ENCODE measurements around the gene ADAM10.

DNA sequence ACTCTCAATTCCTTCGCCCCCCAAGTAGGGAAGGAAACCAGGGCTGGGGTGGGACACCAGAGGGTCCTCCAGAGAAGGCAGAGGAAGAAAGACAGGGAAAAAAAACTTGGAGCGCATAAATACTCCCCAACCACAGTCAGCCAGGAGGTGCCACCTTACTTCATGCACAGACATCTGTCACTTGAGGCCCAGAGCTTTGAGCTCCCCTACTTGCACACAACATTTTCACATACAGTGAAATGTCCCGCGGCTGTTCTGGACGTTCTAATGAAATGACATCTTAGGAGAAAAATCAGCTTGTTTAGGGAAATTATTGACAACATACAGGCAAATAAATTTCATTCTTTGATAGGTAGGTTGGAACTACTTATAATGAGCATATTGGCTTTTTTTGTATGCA lies 204.8 kb downstream of the ADAM10 start:
- TF ChIP-seq, protein P1, sequence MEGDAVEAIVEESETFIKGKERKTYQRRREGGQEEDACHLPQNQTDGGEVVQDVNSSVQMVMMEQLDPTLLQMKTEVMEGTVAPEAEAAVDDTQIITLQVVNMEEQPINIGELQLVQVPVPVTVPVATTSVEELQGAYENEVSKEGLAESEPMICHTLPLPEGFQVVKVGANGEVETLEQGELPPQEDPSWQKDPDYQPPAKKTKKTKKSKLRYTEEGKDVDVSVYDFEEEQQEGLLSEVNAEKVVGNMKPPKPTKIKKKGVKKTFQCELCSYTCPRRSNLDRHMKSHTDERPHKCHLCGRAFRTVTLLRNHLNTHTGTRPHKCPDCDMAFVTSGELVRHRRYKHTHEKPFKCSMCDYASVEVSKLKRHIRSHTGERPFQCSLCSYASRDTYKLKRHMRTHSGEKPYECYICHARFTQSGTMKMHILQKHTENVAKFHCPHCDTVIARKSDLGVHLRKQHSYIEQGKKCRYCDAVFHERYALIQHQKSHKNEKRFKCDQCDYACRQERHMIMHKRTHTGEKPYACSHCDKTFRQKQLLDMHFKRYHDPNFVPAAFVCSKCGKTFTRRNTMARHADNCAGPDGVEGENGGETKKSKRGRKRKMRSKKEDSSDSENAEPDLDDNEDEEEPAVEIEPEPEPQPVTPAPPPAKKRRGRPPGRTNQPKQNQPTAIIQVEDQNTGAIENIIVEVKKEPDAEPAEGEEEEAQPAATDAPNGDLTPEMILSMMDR (conservative IDR thresholded peaks at IDR 0.05; ENCODE audit: low read depth, low read length): no peak
- TF ChIP-seq EZH2 (IDR thresholded peaks at IDR 0.05; ENCODE audit: low read length, unreplicated experiment) (no peak), EZH2phosphoT487 (IDR thresholded peaks at IDR 0.05; ENCODE audit: borderline replicate concordance, low read length) (no peak)

Measured in PC-3 (cell line).